Upper lobe of left lung (tissue), 6 donors: Measurements from ENCODE around the gene C4orf50. TPM values are rescaled to one million over a fixed set of nuclear protein-coding genes. Genes with fewer than 3 reads are reported as not detected.
"Not testable (repeated sequence)": the region's sequence is repeated elsewhere in the genome, so short reads cannot be mapped to it uniquely, and the experiment has no call there.

Source experiments
- ATAC-seq, 2 donors: fragments of 200-7000 bp; cut with Tn5 transposase; one replicate each; pipeline ENCODE4 v1.9.1; 2022; ENCODE audit warnings: mild to moderate bottlenecking in 2 of 2, moderate library complexity in 2 of 2; ENCODE audit not compliant: low FRiP score in 2 of 2
- DNase-seq, 2 donors: peaks; one replicate each; pipeline ENCODE4 v3.0.0-alpha.2; 2019 to 2020
- H3K27ac ChIP-seq, 4 donors: fragments of 200-600 bp; sonication (generic); one replicate each; pipeline ENCODE4 v1.5.1; 2016 to 2019
- H3K27me3 ChIP-seq, 4 donors: fragments of 200-600 bp; sonication (generic); one replicate each; pipeline ENCODE4 v1.5.1; 2017 to 2019
- H3K36me3 ChIP-seq, 4 donors: fragments of 200-600 bp; sonication (generic); one replicate each; pipeline ENCODE4 v1.5.1; 2016 to 2019
- H3K4me1 ChIP-seq, 4 donors: fragments of 200-600 bp; sonication (generic); one replicate each; pipeline ENCODE4 v1.5.1; 2018 to 2019
- H3K4me3 ChIP-seq, 4 donors: fragments of 200-600 bp; sonication (generic); one replicate each; pipeline ENCODE4 v1.5.1; 2017 to 2019; ENCODE audit warnings: mild to moderate bottlenecking in 2 of 4, moderate library complexity in 1 of 4
- H3K9me3 ChIP-seq, 4 donors: fragments of 200-600 bp; sonication (generic); one replicate each; pipeline ENCODE4 v1.5.1; 2018 to 2019
- EP300 ChIP-seq, 4 donors: sonication (generic); formaldehyde crosslinking; IDR thresholded peaks; one replicate each; pipeline ENCODE4 v1.5.1; 2017; ENCODE audit warnings: antibody characterized with exemption in 4 of 4, control low read depth in 2 of 4
- POLR2A ChIP-seq, 4 donors: fragments of 450-650 bp; IDR thresholded peaks; one replicate each; pipeline ENCODE4 v1.5.1; 2016 to 2017; ENCODE audit warnings: antibody characterized with exemption in 4 of 4, mild to moderate bottlenecking in 2 of 4
- POLR2AphosphoS5 ChIP-seq, 2 donors: sonication (generic); formaldehyde crosslinking; IDR thresholded peaks; one replicate each; pipeline ENCODE4 v1.5.1; 2017; ENCODE audit warnings: antibody characterized with exemption in 2 of 2
- WGBS, 2 donors: methylation state at CpG; one replicate each; pipeline ENCODE4 v1.1.5; 2017 to 2018; 5-methylcytosine and 5-hydroxymethylcytosine counted together
- total RNA-seq, 6 donors: library from RNA; depleted of rRNA in 4 of 6; stranded (reverse); fragments of >200 nt in 4 of 6; gene quantifications; one replicate each; pipeline versions ENCODE4 v1.1.0 to v1.2.1, GENCODE V29; 2016 to 2021
- TF ChIP-seq, protein P1 (sequence below), 6 experiments: fragments of 450-650 bp in 4 of 6; fragments of 200-600 bp in 2 of 6; sonication (generic) in 2 of 6; IDR thresholded peaks; one replicate each; pipeline ENCODE4 v1.5.1; 2016 to 2019; ENCODE audit warnings: antibody characterized with exemption in 6 of 6
- donor health status: DM: no; HTN: no; CAD: no; lungs with moderate emphysema.
- donor health status: DM: no; HTN: yes; CAD: no; lungs with severe emphysema.

The C4orf50 gene
- total RNA-seq, 6 donors from 2014 or later: 0.03 to 1.3 (median 0.65) TPM

DNA sequence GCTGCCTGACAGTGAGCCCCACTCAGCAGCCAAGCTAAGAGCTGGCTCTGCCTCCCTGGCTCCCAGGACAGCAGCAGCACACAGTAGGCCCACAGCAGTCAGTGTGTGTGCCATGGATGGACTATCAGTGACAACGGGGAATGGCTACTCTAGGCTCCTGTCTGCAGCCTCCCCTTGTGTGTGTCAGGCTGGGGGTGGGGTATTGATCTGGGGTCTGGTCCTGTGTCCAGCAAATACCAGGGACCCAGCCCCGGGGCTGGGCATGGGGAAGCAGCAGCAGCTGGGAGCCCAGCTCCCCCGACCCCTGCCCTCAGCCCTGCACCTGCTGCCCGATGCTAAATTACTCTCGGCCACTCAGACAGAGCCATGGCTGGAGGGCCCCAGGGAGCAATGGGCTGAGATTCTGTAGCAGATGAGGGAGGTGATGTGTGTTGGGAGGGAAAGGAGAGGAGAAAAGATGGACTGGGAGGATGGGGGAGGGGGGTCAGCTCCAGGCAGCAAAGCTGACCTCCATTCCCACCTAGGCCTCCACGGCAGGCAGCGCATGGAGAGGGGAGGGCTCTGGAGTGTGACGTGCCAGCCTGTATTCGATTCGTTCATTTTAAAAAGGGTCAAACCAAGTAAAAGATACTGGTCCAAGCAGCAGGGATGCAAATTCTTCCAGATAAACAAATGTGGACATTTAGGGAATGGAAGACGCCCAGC lies 64.0 kb downstream of the C4orf50 start:
- H3K27me3 ChIP-seq: no peaks in the 10 kb centered on the region
- no peaks in the 10 kb centered on the region for H3K9me3 ChIP-seq
- no peaks in the 10 kb centered on the region for H3K36me3 ChIP-seq
- no peak for ATAC-seq
- H3K4me3 ChIP-seq: no peak overlapping the region
- TF ChIP-seq, protein P1, sequence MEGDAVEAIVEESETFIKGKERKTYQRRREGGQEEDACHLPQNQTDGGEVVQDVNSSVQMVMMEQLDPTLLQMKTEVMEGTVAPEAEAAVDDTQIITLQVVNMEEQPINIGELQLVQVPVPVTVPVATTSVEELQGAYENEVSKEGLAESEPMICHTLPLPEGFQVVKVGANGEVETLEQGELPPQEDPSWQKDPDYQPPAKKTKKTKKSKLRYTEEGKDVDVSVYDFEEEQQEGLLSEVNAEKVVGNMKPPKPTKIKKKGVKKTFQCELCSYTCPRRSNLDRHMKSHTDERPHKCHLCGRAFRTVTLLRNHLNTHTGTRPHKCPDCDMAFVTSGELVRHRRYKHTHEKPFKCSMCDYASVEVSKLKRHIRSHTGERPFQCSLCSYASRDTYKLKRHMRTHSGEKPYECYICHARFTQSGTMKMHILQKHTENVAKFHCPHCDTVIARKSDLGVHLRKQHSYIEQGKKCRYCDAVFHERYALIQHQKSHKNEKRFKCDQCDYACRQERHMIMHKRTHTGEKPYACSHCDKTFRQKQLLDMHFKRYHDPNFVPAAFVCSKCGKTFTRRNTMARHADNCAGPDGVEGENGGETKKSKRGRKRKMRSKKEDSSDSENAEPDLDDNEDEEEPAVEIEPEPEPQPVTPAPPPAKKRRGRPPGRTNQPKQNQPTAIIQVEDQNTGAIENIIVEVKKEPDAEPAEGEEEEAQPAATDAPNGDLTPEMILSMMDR (IDR thresholded peaks at IDR 0.05): no peak
- no peak for TF ChIP-seq EP300 (IDR thresholded peaks at IDR 0.05)
- WGBS, 2 donors: 83 to 95% methylated on average over 8 to 11 of the region's 11 CpGs
- no peak overlapping the region for H3K27ac ChIP-seq
- peaks cover 0 to 9% (median 7%) of the 10 kb centered on the region in 4 donors for H3K4me1 ChIP-seq
- DNase-seq: no peak

DNA sequence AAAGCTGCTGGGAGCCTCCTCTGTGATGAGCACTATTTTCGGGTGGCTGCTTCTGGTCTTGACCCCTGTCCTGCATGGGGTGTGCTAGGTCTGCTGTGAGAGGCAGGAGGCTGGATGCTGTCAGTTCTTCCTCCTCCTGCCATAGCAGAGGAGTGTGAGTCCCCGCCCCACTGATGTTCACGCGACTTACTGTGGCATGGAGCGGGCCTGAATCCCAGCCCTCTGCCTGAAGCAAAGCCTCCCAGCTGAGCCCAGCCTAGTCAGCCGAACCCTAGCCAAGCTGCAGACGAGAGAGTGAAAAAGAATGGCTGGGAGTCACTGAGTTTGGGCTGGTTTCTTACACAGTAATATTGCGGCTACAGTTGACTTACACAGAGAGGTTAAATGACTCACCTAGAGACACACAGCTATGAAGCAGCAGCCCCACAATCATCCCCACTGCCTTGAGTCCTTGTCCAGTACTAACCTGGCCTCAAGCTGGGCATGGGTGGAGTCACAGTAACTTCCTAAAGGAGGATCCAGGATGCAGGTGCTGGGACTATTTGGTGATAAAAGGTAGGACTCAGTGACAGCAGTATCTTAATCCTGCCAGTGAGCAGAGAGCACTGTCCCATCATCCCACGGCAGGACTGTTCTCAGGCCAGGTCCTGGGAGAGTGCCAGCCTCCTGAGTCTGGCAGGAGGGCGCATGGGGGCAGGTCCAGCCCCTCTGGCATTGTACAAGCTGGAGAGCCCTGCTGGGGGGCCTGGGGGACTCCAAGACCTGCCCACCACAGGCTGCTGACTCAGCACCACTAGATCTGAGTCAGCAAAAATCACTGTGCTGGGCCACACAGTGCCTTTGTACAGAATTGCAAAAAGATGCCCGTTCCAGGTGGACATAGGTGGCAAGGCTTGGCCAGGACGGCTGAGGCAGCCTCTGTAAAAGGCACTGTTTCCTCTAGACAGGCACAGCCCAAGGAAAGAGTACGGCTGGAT lies 65.0 kb downstream of the C4orf50 start:
- ATAC-seq (no peak), DNase-seq (peak in 1 of 2 donors; percentile 9)
- H3K9me3 ChIP-seq: no peaks in the 10 kb centered on the region
- H3K36me3 ChIP-seq: no peaks in the 10 kb centered on the region
- H3K27me3 ChIP-seq: no peaks in the 10 kb centered on the region
- H3K27ac ChIP-seq: no peak overlapping the region
- no peak for TF ChIP-seq EP300 (IDR thresholded peaks at IDR 0.05)
- TF ChIP-seq POLR2A (IDR thresholded peaks at IDR 0.05): no peak
- TF ChIP-seq, protein P1 (IDR thresholded peaks at IDR 0.05): no peak
- TF ChIP-seq POLR2AphosphoS5 (IDR thresholded peaks at IDR 0.05): no peak
- WGBS, 2 donors: 78 to 84% methylated on average over 8 to 12 of the region's 13 CpGs
- peaks cover 0 to 9% (median 7%) of the 10 kb centered on the region in 4 donors for H3K4me1 ChIP-seq
- no peak overlapping the region for H3K4me3 ChIP-seq

DNA sequence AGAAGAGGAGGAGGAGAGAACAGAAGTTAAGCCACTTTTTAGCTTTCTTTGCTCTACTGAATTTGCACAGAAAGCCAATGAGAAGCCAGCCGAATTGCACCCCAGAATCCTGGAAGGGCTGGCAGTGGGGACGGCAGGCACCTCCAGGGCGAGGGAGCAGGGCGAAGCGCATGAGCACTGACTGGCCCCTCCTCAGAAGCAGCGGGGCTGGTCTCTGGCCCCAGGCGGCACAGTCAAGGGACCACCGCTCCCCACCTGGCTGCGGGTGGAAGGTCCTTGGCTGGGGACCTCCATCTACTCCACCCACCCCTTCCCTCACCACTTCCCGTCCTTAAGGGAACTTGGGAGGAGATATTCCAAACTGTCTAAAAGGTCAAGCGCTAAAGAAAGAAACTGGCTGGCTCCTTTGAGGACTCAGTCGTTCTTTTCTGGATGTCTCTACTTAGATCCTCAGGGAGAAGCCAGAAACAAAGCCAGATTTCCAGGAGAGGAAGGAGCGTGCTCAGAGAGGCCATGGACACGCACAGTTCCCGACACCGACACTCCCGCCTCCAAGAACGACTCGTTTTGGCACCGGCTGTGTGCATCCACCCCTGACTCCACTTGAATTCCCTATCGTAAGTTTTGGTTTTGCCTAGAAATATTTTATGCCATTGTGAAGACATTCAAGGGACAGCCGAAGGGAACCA lies 65.8 kb downstream of the C4orf50 start:
- peaks cover 0 to 5% (median 0%) of the 10 kb centered on the region in 4 donors for H3K9me3 ChIP-seq
- H3K36me3 ChIP-seq: no peaks in the 10 kb centered on the region
- no peaks in the 10 kb centered on the region for H3K27me3 ChIP-seq
- ATAC-seq: no peak
- no peak for TF ChIP-seq EP300 (IDR thresholded peaks at IDR 0.05)
- no peak for TF ChIP-seq POLR2A (IDR thresholded peaks at IDR 0.05)
- TF ChIP-seq POLR2AphosphoS5 (IDR thresholded peaks at IDR 0.05): no peak
- TF ChIP-seq, protein P1 (IDR thresholded peaks at IDR 0.05): no peak
- no peak overlapping the region for H3K4me3 ChIP-seq
- DNase-seq: no peak
- H3K27ac ChIP-seq: no peak overlapping the region
- WGBS, 2 donors: 58 to 75% methylated on average over 21 to 22 of the region's 22 CpGs
- peaks cover 0 to 9% (median 7%) of the 10 kb centered on the region in 4 donors for H3K4me1 ChIP-seq

DNA sequence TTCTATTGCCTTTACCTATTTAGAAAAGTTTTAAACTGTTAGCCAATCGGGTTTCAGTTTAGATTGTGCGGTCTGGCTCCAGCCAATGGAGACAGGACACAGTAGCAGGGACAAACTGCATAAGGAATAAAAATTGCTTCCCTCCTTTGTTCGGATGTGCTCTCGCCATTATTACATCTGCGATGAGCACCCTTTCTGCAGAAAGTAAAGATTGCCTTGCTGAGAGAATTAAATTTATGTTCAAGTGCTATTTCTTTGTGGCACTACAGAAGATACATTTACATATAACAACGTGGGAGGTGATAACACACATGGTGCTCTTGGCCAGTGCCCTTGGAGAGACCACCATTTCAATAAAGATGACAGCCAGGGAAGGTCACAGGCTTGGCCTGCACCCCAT lies 71.6 kb downstream of the C4orf50 start:
- H3K4me1 ChIP-seq, H3K27ac ChIP-seq, H3K36me3 ChIP-seq, H3K4me3 ChIP-seq, DNase-seq, ATAC-seq, H3K27me3 ChIP-seq: not testable (repeated sequence)
- 79 to 91% methylated on average over 6 of the region's 6 CpGs for WGBS, 2 donors
- H3K9me3 ChIP-seq: peaks cover 0 to 16% (median 0%) of the 10 kb centered on the region in 4 donors

DNA sequence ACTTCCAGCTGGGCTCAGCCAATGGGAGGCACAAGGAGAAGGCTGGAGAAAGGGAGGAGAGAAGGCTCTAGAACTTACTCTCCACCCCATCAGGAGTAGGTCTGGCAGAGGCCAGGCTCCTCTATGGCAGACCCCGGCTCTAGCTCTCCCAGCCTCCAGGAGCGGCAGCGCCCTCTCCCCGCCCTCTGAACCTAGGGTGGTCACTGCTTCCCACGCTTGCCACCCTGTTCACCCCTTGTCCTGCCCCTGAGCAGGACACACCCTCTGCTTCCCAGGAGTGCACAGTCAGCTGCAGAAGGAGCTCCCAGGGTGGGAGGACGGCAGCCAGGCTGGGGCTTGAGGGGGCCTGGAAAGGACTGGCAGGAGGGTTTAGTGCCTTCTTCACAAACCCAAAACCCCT lies 72.3 kb downstream of the C4orf50 start:
- Histone ChIP-seq H3K4me1 (peaks cover 0 to 5% (median 2%) of the 10 kb centered on the region in 4 donors), H3K9me3 (peaks cover 0 to 16% (median 0%) of the 10 kb centered on the region in 4 donors), H3K36me3 (no peaks in the 10 kb centered on the region), H3K4me3 (no peak overlapping the region), H3K27ac (no peak overlapping the region), H3K27me3 (no peaks in the 10 kb centered on the region)
- ATAC-seq (no peak), DNase-seq (no peak)
- 93 to 94% methylated on average over 5 to 6 of the region's 6 CpGs for WGBS, 2 donors
- TF ChIP-seq POLR2A (IDR thresholded peaks at IDR 0.05) (no peak), EP300 (IDR thresholded peaks at IDR 0.05) (no peak), POLR2AphosphoS5 (IDR thresholded peaks at IDR 0.05) (no peak)
